ENCODE data around the gene CDK18. TPM values are rescaled to one million over a fixed set of nuclear protein-coding genes. Genes with fewer than 3 reads are reported as not detected.

The CDK18 gene
- total RNA-seq, 2 donors from 2014 or later: 58.1 to 88.7 TPM

GRCh38 chr1:205524794-205525101, 20.3 kb downstream of the CDK18 start:
- Histone ChIP-seq H3K9me3 (ENCODE audit: control insufficient read depth, low read length) (no peaks in the 10 kb centered on the region), H3K4me1 (ENCODE audit: control insufficient read depth, insufficient read depth, low read length) (peaks cover 3% of the 10 kb centered on the region), H3K4me3 (ENCODE audit: low read length) (no peak overlapping the region), H3K27ac (ENCODE audit: low read depth, low read length) (no peak overlapping the region), H3K9ac (ENCODE audit: extremely low read depth, low read length, poor library complexity, severe bottlenecking) (no peak overlapping the region), H3K27me3 (ENCODE audit: control insufficient read depth, insufficient read depth, low read length, poor library complexity, severe bottlenecking) (no peaks in the 10 kb centered on the region), H3K36me3 (ENCODE audit: control insufficient read depth, insufficient read depth, low read length) (no peaks in the 10 kb centered on the region)
- Mint-ChIP-seq H3K27me3 (ENCODE audit: insufficient read depth) (no peaks in the 10 kb centered on the region), H3K27ac (no peak overlapping the region), H3K9me3 (no peaks in the 10 kb centered on the region), H3K4me3 (no peak overlapping the region), H3K36me3 (ENCODE audit: low read depth) (peaks cover 15% of the 10 kb centered on the region), H3K4me1 (peaks cover 5% of the 10 kb centered on the region)
- DNase-seq: no peak
- 92 to 100% methylated on average over 2 to 4 of the region's 4 CpGs for WGBS, 2 experiments (ENCODE audit: insufficient coverage in 1 of 2, insufficient read length in 1 of 2)
- TF ChIP-seq CTCF (conservative IDR thresholded peaks at IDR 0.05): no peak

GRCh38 chr1:205525495-205526285, 21.2 kb downstream of the CDK18 start:
- Histone ChIP-seq H3K9ac (ENCODE audit: extremely low read depth, low read length, poor library complexity, severe bottlenecking) (no peak overlapping the region), H3K4me1 (ENCODE audit: control insufficient read depth, insufficient read depth, low read length) (peaks cover 3% of the 10 kb centered on the region), H3K27ac (ENCODE audit: low read depth, low read length) (no peak overlapping the region), H3K36me3 (ENCODE audit: control insufficient read depth, insufficient read depth, low read length) (no peaks in the 10 kb centered on the region), H3K9me3 (ENCODE audit: control insufficient read depth, low read length) (no peaks in the 10 kb centered on the region), H3K4me3 (ENCODE audit: low read length) (no peak overlapping the region), H3K27me3 (ENCODE audit: control insufficient read depth, insufficient read depth, low read length, poor library complexity, severe bottlenecking) (no peaks in the 10 kb centered on the region)
- Mint-ChIP-seq H3K27ac (peak overlapping the region; percentile 23), H3K4me1 (peaks cover 1% of the 10 kb centered on the region), H3K36me3 (ENCODE audit: low read depth) (peaks cover 17% of the 10 kb centered on the region), H3K9me3 (no peaks in the 10 kb centered on the region), H3K27me3 (ENCODE audit: insufficient read depth) (no peaks in the 10 kb centered on the region), H3K4me3 (no peak overlapping the region)
- no peak for TF ChIP-seq CTCF (conservative IDR thresholded peaks at IDR 0.05)
- 92 to 96% methylated on average over 16 to 18 of the region's 18 CpGs for WGBS, 2 experiments (ENCODE audit: insufficient coverage in 1 of 2, insufficient read length in 1 of 2)
- no peak for DNase-seq

GRCh38 chr1:205526431-205526830, 22.0 kb downstream of the CDK18 start:
- no peaks in the 10 kb centered on the region for H3K36me3 ChIP-seq (ENCODE audit: control insufficient read depth, insufficient read depth, low read length)
- H3K4me1 ChIP-seq (ENCODE audit: control insufficient read depth, insufficient read depth, low read length): peaks cover 3% of the 10 kb centered on the region
- WGBS, 2 experiments (ENCODE audit: insufficient coverage in 1 of 2, insufficient read length in 1 of 2): 88 to 98% methylated on average over 7 to 11 of the region's 11 CpGs
- no peaks in the 10 kb centered on the region for H3K9me3 ChIP-seq (ENCODE audit: control insufficient read depth, low read length)
- peaks cover 1% of the 10 kb centered on the region for H3K4me1 Mint-ChIP-seq
- DNase-seq: no peak
- peaks cover 21% of the 10 kb centered on the region for H3K36me3 Mint-ChIP-seq (ENCODE audit: low read depth)
- no peak overlapping the region for H3K9ac ChIP-seq (ENCODE audit: extremely low read depth, low read length, poor library complexity, severe bottlenecking)
- H3K4me3 Mint-ChIP-seq: no peak overlapping the region
- H3K9me3 Mint-ChIP-seq: no peaks in the 10 kb centered on the region
- H3K27me3 ChIP-seq (ENCODE audit: control insufficient read depth, insufficient read depth, low read length, poor library complexity, severe bottlenecking): no peaks in the 10 kb centered on the region
- H3K27ac Mint-ChIP-seq: no peak overlapping the region
- H3K4me3 ChIP-seq (ENCODE audit: low read length): no peak overlapping the region
- no peaks in the 10 kb centered on the region for H3K27me3 Mint-ChIP-seq (ENCODE audit: insufficient read depth)
- peak; percentile 9 for TF ChIP-seq CTCF (conservative IDR thresholded peaks at IDR 0.05)
- no peak overlapping the region for H3K27ac ChIP-seq (ENCODE audit: low read depth, low read length)
